Measurements from ENCODE around the gene CGB5. TPM values are rescaled to one million over a fixed set of nuclear protein-coding genes. Genes with fewer than 3 reads are reported as not detected.
"Not testable (repeated sequence)": the region's sequence is repeated elsewhere in the genome, so short reads cannot be mapped to it uniquely, and the experiment has no call there.

CGB5 gene
- total RNA-seq, 3 donors from 2014 or later = not detected

- ATAC-seq (peak; percentile 84), DNase-seq (peak; percentile 85 to 88 (median 85))
- Histone ChIP-seq H3K4me3 (no peak overlapping the region), H3K9me3 (no peaks in the 10 kb centered on the region), H3K4me1 (ENCODE audit: low read depth) (peaks cover 12% of the 10 kb centered on the region), H3K36me3 (ENCODE audit: low read depth) (no peaks in the 10 kb centered on the region)
- intact Hi-C loops (cut with DNase I, micrococcal nuclease) = no loop called here
- no peak for TF ChIP-seq CTCF (IDR thresholded peaks at IDR 0.05)
Measured at GRCh38 chr19:49019242-49019932, 24.3 kb upstream of the CGB5 start.

GRCh38 chr19:49020342-49020741 is 23.3 kb upstream of the CGB5 start:
- no peak for TF ChIP-seq CTCF (IDR thresholded peaks at IDR 0.05)
- intact Hi-C loops (cut with DNase I, micrococcal nuclease) = no loop called here
- H3K4me1 ChIP-seq (ENCODE audit: low read depth) = peaks cover 12% of the 10 kb centered on the region
- H3K36me3 ChIP-seq (ENCODE audit: low read depth) = no peaks in the 10 kb centered on the region
- no peak overlapping the region for H3K4me3 ChIP-seq
- no peaks in the 10 kb centered on the region for H3K9me3 ChIP-seq
- DNase-seq (no peak), ATAC-seq (no peak)

GRCh38 chr19:49020931-49021895 is 22.4 kb upstream of the CGB5 start:
- DNase-seq = no peak
- Histone ChIP-seq H3K4me1 (ENCODE audit: low read depth) (peaks cover 12% of the 10 kb centered on the region), H3K36me3 (ENCODE audit: low read depth) (no peaks in the 10 kb centered on the region), H3K9me3 (no peaks in the 10 kb centered on the region), H3K4me3 (no peak overlapping the region)
- TF ChIP-seq CTCF (IDR thresholded peaks at IDR 0.05) = no peak
- no peak for ATAC-seq
- intact Hi-C loops (cut with DNase I, micrococcal nuclease) = no loop called here

- ATAC-seq (no peak), DNase-seq (no peak)
- Histone ChIP-seq H3K4me1 (ENCODE audit: low read depth) (peaks cover 12% of the 10 kb centered on the region), H3K4me3 (no peak overlapping the region), H3K9me3 (no peaks in the 10 kb centered on the region), H3K36me3 (ENCODE audit: low read depth) (no peaks in the 10 kb centered on the region)
- intact Hi-C loops (cut with DNase I, micrococcal nuclease) = no loop called here
- TF ChIP-seq CTCF (IDR thresholded peaks at IDR 0.05) = no peak
Measured at GRCh38 chr19:49022116-49022515, 21.5 kb upstream of the CGB5 start.

GRCh38 chr19:49024233-49024632 is 19.4 kb upstream of the CGB5 start, which contains the start of gene CGB3:
CGB3 (minus strand) TSS chr19:49024333; CDS start chr19:49023971, 362 bp downstream.
- not testable (repeated sequence) for H3K4me3 ChIP-seq

GRCh38 chr19:49025088-49025487 is 18.6 kb upstream of the CGB5 start:
- H3K4me1 ChIP-seq (ENCODE audit: low read depth); H3K4me3 ChIP-seq; intact Hi-C loops (cut with DNase I, micrococcal nuclease); H3K9me3 ChIP-seq; H3K36me3 ChIP-seq (ENCODE audit: low read depth); ATAC-seq; DNase-seq: not testable (repeated sequence)

More at GRCh38 chr19:49024233-49024632, 19.4 kb upstream of the CGB5 start, which contains the start of gene CGB3:
- H3K4me1 ChIP-seq (ENCODE audit: low read depth); intact Hi-C loops (cut with DNase I, micrococcal nuclease); DNase-seq; ATAC-seq; H3K9me3 ChIP-seq; H3K36me3 ChIP-seq (ENCODE audit: low read depth): not testable (repeated sequence)

- DNase-seq; H3K9me3 ChIP-seq; H3K4me3 ChIP-seq; intact Hi-C loops (cut with DNase I, micrococcal nuclease); H3K36me3 ChIP-seq (ENCODE audit: low read depth); ATAC-seq; H3K4me1 ChIP-seq (ENCODE audit: low read depth): not testable (repeated sequence)
Measured at GRCh38 chr19:49025599-49025998, 18.0 kb upstream of the CGB5 start.

GRCh38 chr19:49028686-49029085 is 15.0 kb upstream of the CGB5 start:
- ATAC-seq; intact Hi-C loops (cut with DNase I, micrococcal nuclease); H3K9me3 ChIP-seq; H3K4me1 ChIP-seq (ENCODE audit: low read depth); H3K4me3 ChIP-seq; DNase-seq; H3K36me3 ChIP-seq (ENCODE audit: low read depth): not testable (repeated sequence)

- H3K4me1 ChIP-seq (ENCODE audit: low read depth); H3K4me3 ChIP-seq; H3K36me3 ChIP-seq (ENCODE audit: low read depth); DNase-seq; intact Hi-C loops (cut with DNase I, micrococcal nuclease); ATAC-seq; H3K9me3 ChIP-seq: not testable (repeated sequence)
Measured at GRCh38 chr19:49029749-49030148, 13.9 kb upstream of the CGB5 start.

GRCh38 chr19:49030323-49030722 is 13.3 kb upstream of the CGB5 start:
- DNase-seq; H3K9me3 ChIP-seq; H3K4me1 ChIP-seq (ENCODE audit: low read depth); H3K4me3 ChIP-seq; ATAC-seq; H3K36me3 ChIP-seq (ENCODE audit: low read depth); intact Hi-C loops (cut with DNase I, micrococcal nuclease): not testable (repeated sequence)
